ENCODE measurements around the gene SV2C.
A peak's percentile ranks its signal among the peaks of the same experiment; 100 is the strongest.

SV2C gene

DNA sequence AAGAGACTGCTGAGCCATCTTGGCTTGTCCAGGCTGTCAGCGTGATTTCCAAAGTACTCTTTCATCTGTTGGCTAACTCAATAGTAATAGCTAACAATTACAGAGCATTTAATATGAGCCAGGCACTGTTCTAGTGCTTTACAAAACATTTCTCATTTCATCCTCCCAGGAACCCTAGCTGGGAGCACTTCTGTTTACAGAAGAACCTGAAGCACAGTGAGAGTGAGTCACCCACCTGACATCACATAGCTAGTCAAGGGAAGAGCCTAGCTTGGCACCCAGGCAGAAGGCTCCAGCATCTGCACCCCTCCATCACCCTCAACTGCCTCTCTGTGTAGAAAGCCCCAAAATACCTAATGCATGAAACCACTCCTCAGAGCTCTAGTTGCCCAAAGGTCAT lies 262.4 kb downstream of the SV2C start:
- Histone ChIP-seq H3K9me3 (ENCODE audit: insufficient read depth, low read length) (no peaks in the 10 kb centered on the region), H3K4me2 (ENCODE audit: low read length) (no peak overlapping the region), H3K9ac (ENCODE audit: low read length) (no peak overlapping the region), H3K79me2 (ENCODE audit: low read length) (no peaks in the 10 kb centered on the region), H2AFZ (ENCODE audit: low read depth, low read length) (no peak overlapping the region), H3K27ac (ENCODE audit: low read length) (no peak overlapping the region), H4K20me1 (ENCODE audit: insufficient read depth, low read length) (no peaks in the 10 kb centered on the region), H3K4me3 (ENCODE audit: low read length) (no peak overlapping the region), H3K36me3 (replicated peaks; ENCODE audit: low read depth, low read length) (no peaks in the 10 kb centered on the region), H3K27me3 (ENCODE audit: low read depth, low read length) (no peaks in the 10 kb centered on the region), H3K4me1 (ENCODE audit: low read length) (no peaks in the 10 kb centered on the region)
- TF ChIP-seq, protein P1, sequence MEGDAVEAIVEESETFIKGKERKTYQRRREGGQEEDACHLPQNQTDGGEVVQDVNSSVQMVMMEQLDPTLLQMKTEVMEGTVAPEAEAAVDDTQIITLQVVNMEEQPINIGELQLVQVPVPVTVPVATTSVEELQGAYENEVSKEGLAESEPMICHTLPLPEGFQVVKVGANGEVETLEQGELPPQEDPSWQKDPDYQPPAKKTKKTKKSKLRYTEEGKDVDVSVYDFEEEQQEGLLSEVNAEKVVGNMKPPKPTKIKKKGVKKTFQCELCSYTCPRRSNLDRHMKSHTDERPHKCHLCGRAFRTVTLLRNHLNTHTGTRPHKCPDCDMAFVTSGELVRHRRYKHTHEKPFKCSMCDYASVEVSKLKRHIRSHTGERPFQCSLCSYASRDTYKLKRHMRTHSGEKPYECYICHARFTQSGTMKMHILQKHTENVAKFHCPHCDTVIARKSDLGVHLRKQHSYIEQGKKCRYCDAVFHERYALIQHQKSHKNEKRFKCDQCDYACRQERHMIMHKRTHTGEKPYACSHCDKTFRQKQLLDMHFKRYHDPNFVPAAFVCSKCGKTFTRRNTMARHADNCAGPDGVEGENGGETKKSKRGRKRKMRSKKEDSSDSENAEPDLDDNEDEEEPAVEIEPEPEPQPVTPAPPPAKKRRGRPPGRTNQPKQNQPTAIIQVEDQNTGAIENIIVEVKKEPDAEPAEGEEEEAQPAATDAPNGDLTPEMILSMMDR (IDR thresholded peaks at IDR 0.05; ENCODE audit: low read depth, low read length): no peak
- no peak for TF ChIP-seq EZH2phosphoT487 (IDR thresholded peaks at IDR 0.05; ENCODE audit: low read depth)

DNA sequence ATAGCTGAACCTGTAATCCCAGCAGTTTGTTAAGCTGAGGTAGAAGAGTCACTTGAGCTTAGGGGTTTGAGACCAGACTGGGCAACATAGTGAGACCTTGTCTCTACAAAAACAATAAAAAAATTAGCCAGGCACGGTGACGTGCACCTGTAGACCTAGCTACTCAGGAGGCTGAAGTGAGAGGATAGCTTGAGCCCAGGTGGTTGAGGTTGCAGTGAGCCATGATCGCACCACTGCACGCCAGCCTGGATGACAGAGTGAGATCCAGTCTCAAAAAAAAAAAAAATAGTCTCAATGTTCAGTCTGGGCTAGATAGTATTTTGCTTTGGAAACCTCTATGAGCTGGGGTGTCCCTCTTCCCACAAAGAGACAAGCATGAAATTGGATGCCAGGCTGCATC lies 268.0 kb downstream of the SV2C start:
- Histone ChIP-seq H2AFZ (ENCODE audit: low read depth, low read length) (no peak overlapping the region), H3K4me3 (ENCODE audit: low read length) (no peak overlapping the region), H3K79me2 (ENCODE audit: low read length) (no peaks in the 10 kb centered on the region), H3K4me2 (ENCODE audit: low read length) (no peak overlapping the region), H3K9ac (ENCODE audit: low read length) (no peak overlapping the region), H3K9me3 (ENCODE audit: insufficient read depth, low read length) (no peaks in the 10 kb centered on the region), H3K27ac (ENCODE audit: low read length) (no peak overlapping the region), H3K27me3 (ENCODE audit: low read depth, low read length) (no peaks in the 10 kb centered on the region), H3K36me3 (replicated peaks; ENCODE audit: low read depth, low read length) (no peaks in the 10 kb centered on the region), H4K20me1 (ENCODE audit: insufficient read depth, low read length) (no peaks in the 10 kb centered on the region), H3K4me1 (ENCODE audit: low read length) (peaks cover 5% of the 10 kb centered on the region; the same call in 1 of the 2 replicates)
- TF ChIP-seq, protein P1 (IDR thresholded peaks at IDR 0.05; ENCODE audit: low read depth, low read length): no peak
- no peak for TF ChIP-seq EZH2phosphoT487 (IDR thresholded peaks at IDR 0.05; ENCODE audit: low read depth)

- H3K4me3 ChIP-seq (ENCODE audit: low read length): no peak overlapping the region
- H3K79me2 ChIP-seq (ENCODE audit: low read length): no peaks in the 10 kb centered on the region
- H2AFZ ChIP-seq (ENCODE audit: low read depth, low read length): no peak overlapping the region
- H3K27me3 ChIP-seq (ENCODE audit: low read depth, low read length): no peaks in the 10 kb centered on the region
- no peaks in the 10 kb centered on the region for H4K20me1 ChIP-seq (ENCODE audit: insufficient read depth, low read length)
- H3K9ac ChIP-seq (ENCODE audit: low read length): no peak overlapping the region
- H3K4me2 ChIP-seq (ENCODE audit: low read length): 0 out of 2 replicates have a peak overlapping the region, but pooled peaks have one; percentile 12
- peaks cover 5% of the 10 kb centered on the region; the same call in 1 of the 2 replicates for H3K4me1 ChIP-seq (ENCODE audit: low read length)
- H3K36me3 ChIP-seq (replicated peaks; ENCODE audit: low read depth, low read length): no peaks in the 10 kb centered on the region
- no peak for TF ChIP-seq EZH2phosphoT487 (IDR thresholded peaks at IDR 0.05; ENCODE audit: low read depth)
- TF ChIP-seq, protein P1 (IDR thresholded peaks at IDR 0.05; ENCODE audit: low read depth, low read length): no peak
- no peaks in the 10 kb centered on the region for H3K9me3 ChIP-seq (ENCODE audit: insufficient read depth, low read length)
- H3K27ac ChIP-seq (ENCODE audit: low read length): no peak overlapping the region
Measured at GRCh38 chr5:76351577-76351976, 268.4 kb downstream of the SV2C start.

DNA sequence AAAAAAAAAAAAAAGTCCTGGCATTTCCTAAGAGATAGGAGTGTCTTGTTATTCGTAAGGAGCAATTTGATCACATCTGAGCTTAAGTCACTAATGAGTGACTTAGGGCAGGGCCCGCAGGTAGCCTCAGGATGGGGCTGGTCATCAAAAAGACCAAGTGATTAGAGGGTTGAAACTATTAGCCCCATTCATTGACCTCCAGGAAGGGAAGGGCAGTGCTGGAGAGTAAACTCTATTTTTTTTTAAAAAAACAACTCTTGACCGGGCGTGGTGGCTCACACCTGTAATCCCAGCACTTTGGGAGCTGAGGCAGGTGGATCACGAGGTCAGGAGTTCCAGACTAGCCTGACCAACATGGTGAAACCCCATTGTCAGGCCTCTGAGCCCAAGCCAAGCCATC lies 273.7 kb downstream of the SV2C start:
- H3K4me1 ChIP-seq (ENCODE audit: low read length): no peaks in the 10 kb centered on the region
- TF ChIP-seq EZH2phosphoT487 (IDR thresholded peaks at IDR 0.05; ENCODE audit: low read depth): no peak
- TF ChIP-seq, protein P1 (IDR thresholded peaks at IDR 0.05; ENCODE audit: low read depth, low read length): no peak
- no peak overlapping the region for H3K9ac ChIP-seq (ENCODE audit: low read length)

More for the DNA sequence above, 273.7 kb downstream of the SV2C start:
- Histone ChIP-seq H3K79me2 (ENCODE audit: low read length) (no peaks in the 10 kb centered on the region), H3K4me2 (ENCODE audit: low read length) (no peak overlapping the region), H3K9me3 (ENCODE audit: insufficient read depth, low read length) (no peaks in the 10 kb centered on the region), H3K36me3 (replicated peaks; ENCODE audit: low read depth, low read length) (no peaks in the 10 kb centered on the region), H3K27ac (ENCODE audit: low read length) (no peak overlapping the region), H3K4me3 (ENCODE audit: low read length) (no peak overlapping the region), H2AFZ (ENCODE audit: low read depth, low read length) (no peak overlapping the region), H4K20me1 (ENCODE audit: insufficient read depth, low read length) (no peaks in the 10 kb centered on the region), H3K27me3 (ENCODE audit: low read depth, low read length) (no peaks in the 10 kb centered on the region)
